ENCODE results near the gene FCN3.

Gene FCN3

GRCh38 chr1:27409669-27410068 lies 35.0 kb upstream of the FCN3 start:
- TF ChIP-seq POLR2AphosphoS5 (IDR thresholded peaks at IDR 0.05; ENCODE audit: low read depth, low read length): no peak

GRCh38 chr1:27408151-27408550 lies 33.5 kb upstream of the FCN3 start:
- TF ChIP-seq SIN3A (IDR thresholded peaks at IDR 0.05; ENCODE audit: borderline replicate concordance, insufficient read depth, low read length) (no peak), TAF1 (IDR thresholded peaks at IDR 0.05; ENCODE audit: borderline replicate concordance, insufficient read depth, low read length) (no peak), FOXP2 (optimal IDR thresholded peaks at IDR 0.05; ENCODE audit: borderline replicate concordance, extremely low read depth, extremely low read length, insufficient read depth) (no peak), POLR2AphosphoS5 (IDR thresholded peaks at IDR 0.05; ENCODE audit: low read depth, low read length) (no peak)
- TF ChIP-seq, protein P1, sequence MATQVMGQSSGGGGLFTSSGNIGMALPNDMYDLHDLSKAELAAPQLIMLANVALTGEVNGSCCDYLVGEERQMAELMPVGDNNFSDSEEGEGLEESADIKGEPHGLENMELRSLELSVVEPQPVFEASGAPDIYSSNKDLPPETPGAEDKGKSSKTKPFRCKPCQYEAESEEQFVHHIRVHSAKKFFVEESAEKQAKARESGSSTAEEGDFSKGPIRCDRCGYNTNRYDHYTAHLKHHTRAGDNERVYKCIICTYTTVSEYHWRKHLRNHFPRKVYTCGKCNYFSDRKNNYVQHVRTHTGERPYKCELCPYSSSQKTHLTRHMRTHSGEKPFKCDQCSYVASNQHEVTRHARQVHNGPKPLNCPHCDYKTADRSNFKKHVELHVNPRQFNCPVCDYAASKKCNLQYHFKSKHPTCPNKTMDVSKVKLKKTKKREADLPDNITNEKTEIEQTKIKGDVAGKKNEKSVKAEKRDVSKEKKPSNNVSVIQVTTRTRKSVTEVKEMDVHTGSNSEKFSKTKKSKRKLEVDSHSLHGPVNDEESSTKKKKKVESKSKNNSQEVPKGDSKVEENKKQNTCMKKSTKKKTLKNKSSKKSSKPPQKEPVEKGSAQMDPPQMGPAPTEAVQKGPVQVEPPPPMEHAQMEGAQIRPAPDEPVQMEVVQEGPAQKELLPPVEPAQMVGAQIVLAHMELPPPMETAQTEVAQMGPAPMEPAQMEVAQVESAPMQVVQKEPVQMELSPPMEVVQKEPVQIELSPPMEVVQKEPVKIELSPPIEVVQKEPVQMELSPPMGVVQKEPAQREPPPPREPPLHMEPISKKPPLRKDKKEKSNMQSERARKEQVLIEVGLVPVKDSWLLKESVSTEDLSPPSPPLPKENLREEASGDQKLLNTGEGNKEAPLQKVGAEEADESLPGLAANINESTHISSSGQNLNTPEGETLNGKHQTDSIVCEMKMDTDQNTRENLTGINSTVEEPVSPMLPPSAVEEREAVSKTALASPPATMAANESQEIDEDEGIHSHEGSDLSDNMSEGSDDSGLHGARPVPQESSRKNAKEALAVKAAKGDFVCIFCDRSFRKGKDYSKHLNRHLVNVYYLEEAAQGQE (IDR thresholded peaks at IDR 0.05; ENCODE audit: insufficient read depth in 1 of 2, low read depth in 2 of 2, low read length in 2 of 2): no peak

- no peak for TF ChIP-seq SIN3A (IDR thresholded peaks at IDR 0.05; ENCODE audit: borderline replicate concordance, insufficient read depth, low read length)
- no peak for TF ChIP-seq TAF1 (IDR thresholded peaks at IDR 0.05; ENCODE audit: borderline replicate concordance, insufficient read depth, low read length)
- no peak for TF ChIP-seq POLR2AphosphoS5 (IDR thresholded peaks at IDR 0.05; ENCODE audit: low read depth, low read length)
- TF ChIP-seq, protein P1 (IDR thresholded peaks at IDR 0.05; ENCODE audit: insufficient read depth in 1 of 2, low read depth in 2 of 2, low read length in 2 of 2): no peak
- no peak for TF ChIP-seq FOXP2 (optimal IDR thresholded peaks at IDR 0.05; ENCODE audit: borderline replicate concordance, extremely low read depth, extremely low read length, insufficient read depth)
These were observed 31.7 kb upstream of the FCN3 start for GRCh38 chr1:27406362-27406680.

- no peak for TF ChIP-seq FOXP2 (optimal IDR thresholded peaks at IDR 0.05; ENCODE audit: borderline replicate concordance, extremely low read depth, extremely low read length, insufficient read depth)
- TF ChIP-seq POLR2AphosphoS5 (IDR thresholded peaks at IDR 0.05; ENCODE audit: low read depth, low read length): no peak
- TF ChIP-seq, protein P1 (IDR thresholded peaks at IDR 0.05; ENCODE audit: insufficient read depth in 1 of 2, low read depth in 2 of 2, low read length in 2 of 2): no peak
- TF ChIP-seq TAF1 (IDR thresholded peaks at IDR 0.05; ENCODE audit: borderline replicate concordance, insufficient read depth, low read length): no peak
- TF ChIP-seq SIN3A (IDR thresholded peaks at IDR 0.05; ENCODE audit: borderline replicate concordance, insufficient read depth, low read length): no peak
These were observed 30.4 kb upstream of the FCN3 start for GRCh38 chr1:27405074-27405473.

DNA sequence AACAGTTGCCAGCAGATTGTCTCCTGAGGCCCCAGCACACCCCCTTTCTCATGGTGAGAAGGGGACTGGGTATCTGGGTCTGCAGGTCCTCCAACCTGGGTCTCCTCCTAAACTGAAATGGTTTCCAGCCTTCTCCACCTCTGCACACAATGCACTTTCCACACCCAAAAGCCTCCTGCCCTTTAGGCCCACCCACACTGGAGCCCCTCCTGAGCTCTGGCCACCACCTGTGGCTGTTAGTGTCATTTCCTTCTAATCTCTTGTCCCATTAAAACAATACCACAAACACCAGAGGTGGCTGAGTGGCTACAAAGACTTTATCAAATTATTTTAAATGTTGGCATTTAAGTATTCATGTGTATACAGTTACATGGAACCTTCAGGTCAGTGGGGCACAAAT lies 29.3 kb upstream of the FCN3 start:
- TF ChIP-seq TAF1 (IDR thresholded peaks at IDR 0.05; ENCODE audit: borderline replicate concordance, insufficient read depth, low read length): no peak

GRCh38 chr1:27403065-27403726 lies 28.6 kb upstream of the FCN3 start:
- no peak for TF ChIP-seq TAF1 (IDR thresholded peaks at IDR 0.05; ENCODE audit: borderline replicate concordance, insufficient read depth, low read length)
- no peak for TF ChIP-seq SIN3A (IDR thresholded peaks at IDR 0.05; ENCODE audit: borderline replicate concordance, insufficient read depth, low read length)
- no peak for TF ChIP-seq FOXP2 (optimal IDR thresholded peaks at IDR 0.05; ENCODE audit: borderline replicate concordance, extremely low read depth, extremely low read length, insufficient read depth)
- TF ChIP-seq, protein P1 (IDR thresholded peaks at IDR 0.05; ENCODE audit: insufficient read depth in 1 of 2, low read depth in 2 of 2, low read length in 2 of 2): no peak
- no peak for TF ChIP-seq POLR2AphosphoS5 (IDR thresholded peaks at IDR 0.05; ENCODE audit: low read depth, low read length)

Data from PFSK-1 (cell line).